Measurements from ENCODE around the gene GRID1. TPM values are rescaled to one million over a fixed set of nuclear protein-coding genes. Genes with fewer than 3 reads are reported as not detected.

The GRID1 gene
- total RNA-seq, 4 donors from 2014 or later: 0.40 to 1.9 (median 1.00) TPM

GRCh38 chr10:85655411-85655810, 711.2 kb downstream of the GRID1 start:
- in situ Hi-C loops (cut with MboI; ENCODE audit: low pct_ligation_motif_present in 1 of 4, low pct_unique_long_range_greater_than_20kb in 1 of 4, low sequenced_read_pairs in 3 of 4): no loop called here

GRCh38 chr10:85651497-85651882, 715.1 kb downstream of the GRID1 start:
- H3K27me3 ChIP-seq: no peaks in the 10 kb centered on the region
- H3K27ac ChIP-seq: no peak overlapping the region
- H3K9me3 ChIP-seq: no peaks in the 10 kb centered on the region
- in situ Hi-C loops (cut with MboI; ENCODE audit: low pct_ligation_motif_present in 1 of 4, low pct_unique_long_range_greater_than_20kb in 1 of 4, low sequenced_read_pairs in 3 of 4) (no loop called here), intact Hi-C loops (cut with DNase I; ENCODE audit: low total_unique reads) (no loop called here)
- no peaks in the 10 kb centered on the region for H3K36me3 ChIP-seq
- WGBS, 2 donors (ENCODE audit: low coverage in 1 of 2): 73% methylated on average over 2 of the region's 2 CpGs; no CpG with 5 or more reads in 1 of the 2 donors
- H3K4me1 ChIP-seq: no peaks in the 10 kb centered on the region
- no peak for TF ChIP-seq EP300 (IDR thresholded peaks at IDR 0.05; ENCODE audit: low read depth)
- TF ChIP-seq POLR2AphosphoS5 (IDR thresholded peaks at IDR 0.05): no peak
- TF ChIP-seq CTCF (IDR thresholded peaks at IDR 0.05): no peak
- no peak for TF ChIP-seq POLR2A (IDR thresholded peaks at IDR 0.05)
- DNase-seq: no peak
- H3K4me3 ChIP-seq: no peak overlapping the region

More at GRCh38 chr10:85655411-85655810, 711.2 kb downstream of the GRID1 start:
- intact Hi-C loops (cut with DNase I; ENCODE audit: low total_unique reads): no loop called here
- no peak for TF ChIP-seq CTCF (IDR thresholded peaks at IDR 0.05)
- TF ChIP-seq POLR2A (IDR thresholded peaks at IDR 0.05): no peak
- H3K4me1 ChIP-seq: no peaks in the 10 kb centered on the region
- H3K4me3 ChIP-seq: no peak overlapping the region
- H3K9me3 ChIP-seq: no peaks in the 10 kb centered on the region
- WGBS, 2 donors (ENCODE audit: low coverage in 1 of 2): 42 to 51% methylated on average over 1 to 2 of the region's 2 CpGs
- no peaks in the 10 kb centered on the region for H3K27me3 ChIP-seq
- H3K27ac ChIP-seq: no peak overlapping the region
- DNase-seq: no peak
- no peaks in the 10 kb centered on the region for H3K36me3 ChIP-seq

GRCh38 chr10:85650791-85651496, 715.7 kb downstream of the GRID1 start:
- Histone ChIP-seq H3K36me3 (no peaks in the 10 kb centered on the region), H3K27me3 (no peaks in the 10 kb centered on the region), H3K9me3 (no peaks in the 10 kb centered on the region), H3K27ac (no peak overlapping the region), H3K4me3 (no peak overlapping the region), H3K4me1 (no peaks in the 10 kb centered on the region)
- TF ChIP-seq CTCF (IDR thresholded peaks at IDR 0.05): no peak
- no peak for TF ChIP-seq EP300 (IDR thresholded peaks at IDR 0.05; ENCODE audit: low read depth)
- TF ChIP-seq POLR2AphosphoS5 (IDR thresholded peaks at IDR 0.05): no peak
- TF ChIP-seq POLR2A (IDR thresholded peaks at IDR 0.05): no peak
- in situ Hi-C loops (cut with MboI; ENCODE audit: low pct_ligation_motif_present in 1 of 4, low pct_unique_long_range_greater_than_20kb in 1 of 4, low sequenced_read_pairs in 3 of 4) (no loop called here), intact Hi-C loops (cut with DNase I; ENCODE audit: low total_unique reads) (no loop called here)
- DNase-seq: no peak
- WGBS, 2 donors (ENCODE audit: low coverage in 1 of 2): 73% methylated on average over 1 of the region's 1 CpG; no CpG with 5 or more reads in 1 of the 2 donors

- TF ChIP-seq EP300 (IDR thresholded peaks at IDR 0.05; ENCODE audit: low read depth) (no peak), CTCF (IDR thresholded peaks at IDR 0.05) (no peak), POLR2AphosphoS5 (IDR thresholded peaks at IDR 0.05) (no peak), POLR2A (IDR thresholded peaks at IDR 0.05) (no peak)
- Histone ChIP-seq H3K9me3 (no peaks in the 10 kb centered on the region), H3K4me3 (no peak overlapping the region), H3K4me1 (peaks cover 0 to 3% (median under 1%) of the 10 kb centered on the region in 4 donors), H3K27ac (no peak overlapping the region), H3K36me3 (no peaks in the 10 kb centered on the region), H3K27me3 (no peaks in the 10 kb centered on the region)
- in situ Hi-C loops (cut with MboI; ENCODE audit: low pct_ligation_motif_present in 1 of 4, low pct_unique_long_range_greater_than_20kb in 1 of 4, low sequenced_read_pairs in 3 of 4): no loop called here
- DNase-seq: no peak
- 45 to 59% methylated on average over 4 of the region's 4 CpGs for WGBS, 2 donors (ENCODE audit: low coverage in 1 of 2)
- intact Hi-C loops (cut with DNase I; ENCODE audit: low total_unique reads): no loop called here
These were observed 717.1 kb downstream of the GRID1 start for GRCh38 chr10:85649461-85649860.
